Type B pancreatic cell (in vitro differentiated cells): ENCODE results near the gene DAZAP1. TPM values are rescaled to one million over a fixed set of nuclear protein-coding genes. Genes with fewer than 3 reads are reported as not detected.
A peak's percentile ranks its signal among the peaks of the same experiment; 100 is the strongest.
"Not testable (repeated sequence)": the region's sequence is repeated elsewhere in the genome, so short reads cannot be mapped to it uniquely, and the experiment has no call there.

Source experiments
- DNase-seq: peaks from one replicate; pipeline ENCODE4 v3.0.0; 2021; ENCODE audit warnings: mixed read lengths; ENCODE audit not compliant: unreplicated experiment; ENCODE audit errors: extremely low spot score
- H3K27ac Mint-ChIP-seq: 2 replicates; pipeline ENCODE4 v1.8.0; 2021; ENCODE audit warnings: mild to moderate bottlenecking, mixed read lengths
- H3K27me3 Mint-ChIP-seq: 2 replicates; pipeline ENCODE4 v1.8.0; 2021; ENCODE audit warnings: mixed read lengths
- H3K36me3 Mint-ChIP-seq: 2 replicates; pipeline ENCODE4 v1.8.0; 2021; ENCODE audit warnings: mixed read lengths
- H3K4me1 Mint-ChIP-seq: one replicate; pipeline ENCODE4 v1.8.0; 2021; ENCODE audit warnings: mixed read lengths; ENCODE audit not compliant: unreplicated experiment
- H3K4me3 Mint-ChIP-seq: 2 replicates; pipeline ENCODE4 v1.8.0; 2021; ENCODE audit warnings: mild to moderate bottlenecking, mixed read lengths
- H3K9me3 Mint-ChIP-seq: 2 replicates; pipeline ENCODE4 v1.8.0; 2021; ENCODE audit warnings: mixed read lengths
- CTCF ChIP-seq: fragments of 200-600 bp; sonication (generic); conservative IDR thresholded peaks from 2 replicates; pipeline ENCODE4 v1.5.0; 2021; ENCODE audit warnings: antibody characterized with exemption, mild to moderate bottlenecking
- total RNA-seq: library from RNA; stranded (reverse); gene quantifications from 2 replicates; pipeline ENCODE4 v1.2.1, GENCODE V29; 2021; ENCODE audit warnings: low replicate concordance

Gene DAZAP1
- total RNA-seq, 1 donor from 2014 or later: 124 TPM

- peak overlapping the region; percentile 95 for H3K27ac Mint-ChIP-seq
Measured at GRCh38 chr19:1437609-1438008, 30.2 kb downstream of the DAZAP1 start.

GRCh38 chr19:1438035-1438932 lies 30.9 kb downstream of the DAZAP1 start, which contains the start of gene RPS15:
RPS15 (plus strand) TSS chr19:1438396; CDS start chr19:1438426, 30 bp downstream.
- Mint-ChIP-seq H3K9me3 (no peaks in the 10 kb centered on the region), H3K27me3 (no peaks in the 10 kb centered on the region), H3K27ac (peak within 1 kb of the TSS; percentile 95), H3K4me3 (peak within 1 kb of the TSS; percentile 95), H3K36me3 (peaks cover 9% of the 10 kb centered on the region), H3K4me1 (peaks cover 8% of the 10 kb centered on the region)
- TF ChIP-seq CTCF: peak; percentile 91
- peak; percentile 98 for DNase-seq

More at GRCh38 chr19:1437609-1438008, 30.2 kb downstream of the DAZAP1 start:
- H3K27me3 Mint-ChIP-seq: no peaks in the 10 kb centered on the region
- H3K4me1 Mint-ChIP-seq: peaks cover 5% of the 10 kb centered on the region
- H3K9me3 Mint-ChIP-seq: no peaks in the 10 kb centered on the region
- no peak for DNase-seq
- peaks cover 8% of the 10 kb centered on the region for H3K36me3 Mint-ChIP-seq
- no peak for TF ChIP-seq CTCF
- peak overlapping the region; percentile 95 for H3K4me3 Mint-ChIP-seq

- no peak for DNase-seq
- Mint-ChIP-seq H3K27ac (peak overlapping the region; percentile 95), H3K4me1 (peaks cover 8% of the 10 kb centered on the region), H3K27me3 (peaks cover under 1% of the 10 kb centered on the region), H3K9me3 (no peaks in the 10 kb centered on the region), H3K4me3 (peak overlapping the region; percentile 95), H3K36me3 (peaks cover 9% of the 10 kb centered on the region)
- no peak for TF ChIP-seq CTCF
Measured at GRCh38 chr19:1438933-1439354, 31.6 kb downstream of the DAZAP1 start.

GRCh38 chr19:1439525-1440417 lies 32.4 kb downstream of the DAZAP1 start:
- H3K27ac Mint-ChIP-seq: peak overlapping the region; percentile 95
- not testable (repeated sequence) for H3K36me3 Mint-ChIP-seq, H3K27me3 Mint-ChIP-seq, DNase-seq, H3K9me3 Mint-ChIP-seq, H3K4me1 Mint-ChIP-seq
- H3K4me3 Mint-ChIP-seq: peak overlapping the region; percentile 95

GRCh38 chr19:1440418-1440801 lies 33.0 kb downstream of the DAZAP1 start:
- Mint-ChIP-seq H3K27me3 (peaks cover 4% of the 10 kb centered on the region), H3K4me3 (peak overlapping the region; percentile 77), H3K36me3 (peaks cover 9% of the 10 kb centered on the region), H3K27ac (no peak overlapping the region), H3K9me3 (no peaks in the 10 kb centered on the region), H3K4me1 (peaks cover 8% of the 10 kb centered on the region)
- no peak for DNase-seq
- TF ChIP-seq CTCF: no peak
